Nephron progenitor cell (in vitro differentiated cells): ENCODE data around the gene PCDHB12.
"Not testable (repeated sequence)": the region's sequence is repeated elsewhere in the genome, so short reads cannot be mapped to it uniquely, and the experiment has no call there.

Source experiments
- DNase-seq: peaks from one replicate; pipeline ENCODE4 v3.0.0; 2021
- H3K27ac Mint-ChIP-seq: 2 replicates; pipeline ENCODE4 v1.8.0; 2021; ENCODE audit warnings: mild to moderate bottlenecking, moderate library complexity, mixed read lengths
- H3K27me3 Mint-ChIP-seq: 2 replicates; pipeline ENCODE4 v1.8.0; 2021; ENCODE audit warnings: mild to moderate bottlenecking, low read depth, mixed read lengths; ENCODE audit not compliant: poor library complexity
- H3K36me3 Mint-ChIP-seq: 2 replicates; pipeline ENCODE4 v1.8.0; 2021; ENCODE audit warnings: low read depth, mixed read lengths
- H3K4me1 Mint-ChIP-seq: 2 replicates; pipeline ENCODE4 v1.8.0; 2021; ENCODE audit warnings: mixed read lengths
- H3K4me3 Mint-ChIP-seq: 2 replicates; pipeline ENCODE4 v1.8.0; 2021; ENCODE audit warnings: mild to moderate bottlenecking, moderate library complexity, mixed read lengths
- H3K9me3 Mint-ChIP-seq: 2 replicates; pipeline ENCODE4 v1.8.0; 2021; ENCODE audit warnings: mild to moderate bottlenecking, moderate library complexity, mixed read lengths
- CTCF ChIP-seq: fragments of 200-600 bp; sonication (generic); IDR thresholded peaks from 2 replicates; pipeline ENCODE4 v1.5.0; 2021; ENCODE audit warnings: antibody characterized with exemption

Gene PCDHB12

DNA sequence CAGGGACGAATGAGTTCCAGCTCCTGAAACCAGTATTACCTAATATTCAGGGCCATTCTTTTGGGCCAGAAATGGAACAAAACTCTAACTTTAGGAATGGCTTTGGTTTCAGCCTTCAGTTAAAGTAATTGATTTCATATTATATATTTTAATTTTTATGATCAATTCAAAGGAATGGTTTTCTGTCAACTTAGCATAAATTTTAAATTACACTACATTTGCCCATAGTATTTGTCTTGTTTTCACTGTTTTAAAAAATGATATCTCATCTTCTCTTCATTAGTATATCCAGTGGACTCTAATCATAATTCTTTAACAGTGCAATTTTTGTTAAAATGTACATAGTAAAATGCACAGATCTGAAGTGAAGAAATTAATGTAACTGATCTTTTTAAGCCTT, 28.2 kb upstream of the PCDHB12 start:
- Mint-ChIP-seq H3K27ac (no peak overlapping the region), H3K36me3 (peaks cover 28% of the 10 kb centered on the region), H3K27me3 (no peaks in the 10 kb centered on the region), H3K4me1 (peaks cover 6% of the 10 kb centered on the region), H3K9me3 (peaks cover 44% of the 10 kb centered on the region), H3K4me3 (no peak overlapping the region)
- DNase-seq, result no peak
- TF ChIP-seq CTCF, result no peak

GRCh38 chr5:141182248-141182647, 26.3 kb upstream of the PCDHB12 start, which contains the start of gene PCDHB16:
Gene PCDHB16 (plus strand): TSS chr5:141182387. CDS start chr5:141182560, 173 bp downstream.
- DNase-seq, result peak; percentile 61
- Mint-ChIP-seq H3K9me3 (peaks cover 63% of the 10 kb centered on the region), H3K27me3 (no peaks in the 10 kb centered on the region), H3K36me3 (peaks cover 46% of the 10 kb centered on the region), H3K4me1 (peaks cover 6% of the 10 kb centered on the region), H3K4me3 (peak within 1 kb of the TSS; percentile 87), H3K27ac (peak within 1 kb of the TSS; percentile 78)
- TF ChIP-seq CTCF, result peak; percentile 44

DNA sequence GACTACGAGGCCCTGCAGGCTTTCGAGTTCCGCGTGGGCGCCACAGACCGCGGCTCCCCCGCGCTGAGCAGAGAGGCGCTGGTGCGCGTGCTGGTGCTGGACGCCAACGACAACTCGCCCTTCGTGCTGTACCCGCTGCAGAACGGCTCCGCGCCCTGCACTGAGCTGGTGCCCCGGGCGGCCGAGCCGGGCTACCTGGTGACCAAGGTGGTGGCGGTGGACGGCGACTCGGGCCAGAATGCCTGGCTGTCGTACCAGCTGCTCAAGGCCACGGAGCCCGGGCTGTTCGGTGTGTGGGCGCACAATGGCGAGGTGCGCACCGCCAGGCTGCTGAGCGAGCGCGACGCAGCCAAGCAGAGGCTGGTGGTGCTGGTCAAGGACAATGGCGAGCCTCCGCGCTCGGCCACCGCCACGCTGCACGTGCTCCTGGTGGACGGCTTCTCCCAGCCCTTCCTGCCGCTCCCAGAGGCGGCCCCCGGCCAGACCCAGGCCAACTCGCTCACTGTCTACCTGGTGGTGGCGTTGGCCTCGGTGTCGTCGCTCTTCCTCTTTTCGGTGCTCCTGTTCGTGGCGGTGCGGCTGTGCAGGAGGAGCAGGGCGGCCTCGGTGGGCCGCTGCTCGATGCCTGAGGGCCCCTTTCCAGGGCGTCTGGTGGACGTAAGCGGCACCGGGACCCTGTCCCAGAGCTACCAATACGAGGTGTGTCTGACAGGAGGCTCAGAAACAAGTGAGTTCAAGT, 24.2 kb upstream of the PCDHB12 start:
- Mint-ChIP-seq H3K36me3 (peaks cover 60% of the 10 kb centered on the region), H3K9me3 (peaks cover 78% of the 10 kb centered on the region), H3K4me3 (peak overlapping the region; percentile 38)
- DNase-seq, H3K27me3 Mint-ChIP-seq, H3K27ac Mint-ChIP-seq, H3K4me1 Mint-ChIP-seq: not testable (repeated sequence)

GRCh38 chr5:141186897-141187512, 21.5 kb upstream of the PCDHB12 start, which contains the start of gene PCDHB9:
Gene PCDHB9 (plus strand): TSS chr5:141187161. CDS start chr5:141187319, 158 bp downstream.
- Mint-ChIP-seq H3K4me3 (peak within 1 kb of the TSS; percentile 66), H3K36me3 (peaks cover 85% of the 10 kb centered on the region), H3K27me3 (no peaks in the 10 kb centered on the region), H3K4me1 (peaks cover 6% of the 10 kb centered on the region), H3K27ac (peak within 1 kb of the TSS; percentile 34), H3K9me3 (peaks cover 89% of the 10 kb centered on the region)
- DNase-seq, result peak; percentile 42
- TF ChIP-seq CTCF, result peak; percentile 34

DNA sequence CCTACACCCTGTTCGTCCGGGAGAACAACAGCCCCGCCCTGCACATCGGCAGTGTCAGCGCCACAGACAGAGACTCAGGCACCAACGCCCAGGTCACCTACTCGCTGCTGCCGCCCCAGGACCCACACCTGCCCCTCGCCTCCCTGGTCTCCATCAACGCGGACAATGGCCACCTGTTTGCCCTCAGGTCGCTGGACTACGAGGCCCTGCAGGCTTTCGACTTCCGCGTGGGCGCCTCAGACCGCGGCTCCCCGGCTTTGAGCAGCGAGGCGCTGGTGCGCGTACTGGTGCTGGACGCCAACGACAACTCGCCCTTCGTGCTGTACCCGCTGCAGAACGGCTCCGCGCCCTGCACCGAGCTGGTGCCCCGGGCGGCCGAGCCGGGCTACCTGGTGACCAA, 19.8 kb upstream of the PCDHB12 start:
- not testable (repeated sequence) for H3K4me3 Mint-ChIP-seq, H3K4me1 Mint-ChIP-seq, H3K27ac Mint-ChIP-seq, H3K27me3 Mint-ChIP-seq, DNase-seq
- Mint-ChIP-seq H3K9me3 (peaks cover 89% of the 10 kb centered on the region), H3K36me3 (peaks cover 85% of the 10 kb centered on the region)

DNA sequence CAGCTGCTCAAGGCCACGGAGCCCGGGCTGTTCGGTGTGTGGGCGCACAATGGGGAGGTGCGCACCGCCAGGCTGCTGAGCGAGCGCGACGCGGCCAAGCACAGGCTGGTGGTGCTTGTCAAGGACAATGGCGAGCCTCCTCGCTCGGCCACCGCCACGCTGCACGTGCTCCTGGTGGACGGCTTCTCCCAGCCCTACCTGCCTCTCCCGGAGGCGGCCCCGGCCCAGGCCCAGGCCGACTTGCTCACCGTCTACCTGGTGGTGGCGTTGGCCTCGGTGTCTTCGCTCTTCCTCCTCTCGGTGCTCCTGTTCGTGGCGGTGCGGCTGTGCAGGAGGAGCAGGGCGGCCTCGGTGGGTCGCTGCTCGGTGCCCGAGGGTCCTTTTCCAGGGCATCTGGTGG, 19.4 kb upstream of the PCDHB12 start:
- not testable (repeated sequence) for H3K27ac Mint-ChIP-seq, H3K27me3 Mint-ChIP-seq, DNase-seq, H3K4me3 Mint-ChIP-seq, H3K4me1 Mint-ChIP-seq
- peaks cover 89% of the 10 kb centered on the region for H3K9me3 Mint-ChIP-seq
- peaks cover 84% of the 10 kb centered on the region for H3K36me3 Mint-ChIP-seq

- TF ChIP-seq CTCF, result peak; percentile 49
- Mint-ChIP-seq H3K9me3 (peaks cover 86% of the 10 kb centered on the region), H3K27me3 (no peaks in the 10 kb centered on the region), H3K36me3 (peaks cover 79% of the 10 kb centered on the region), H3K4me3 (peak within 1 kb of the TSS; percentile 81), H3K27ac (no peak within 1 kb of the TSS), H3K4me1 (no peaks in the 10 kb centered on the region)
- DNase-seq, result peak; percentile 68
These were observed 16.3 kb upstream of the PCDHB12 start, which contains the start of gene PCDHB10 for GRCh38 chr5:141192110-141192725. Gene PCDHB10 (plus strand): TSS chr5:141192353. CDS start chr5:141192553, 200 bp downstream.

- peaks cover 71% of the 10 kb centered on the region for H3K36me3 Mint-ChIP-seq
These were observed 14.2 kb upstream of the PCDHB12 start for GRCh38 chr5:141194332-141194731.

More at GRCh38 chr5:141194332-141194731, 14.2 kb upstream of the PCDHB12 start:
- not testable (repeated sequence) for H3K4me3 Mint-ChIP-seq, H3K27ac Mint-ChIP-seq, DNase-seq, H3K27me3 Mint-ChIP-seq, H3K4me1 Mint-ChIP-seq
- H3K9me3 Mint-ChIP-seq, result peaks cover 91% of the 10 kb centered on the region
